ENCODE data around the gene C1QTNF5. TPM values are rescaled to one million over a fixed set of nuclear protein-coding genes. Genes with fewer than 3 reads are reported as not detected.

The C1QTNF5 gene
- total RNA-seq, 1 experiment from 2014 or later, result not detected

- H3K27me3 ChIP-seq, result no peaks in the 10 kb centered on the region
- no peak within 1 kb of the TSS for H3K4me3 ChIP-seq
- H3K9me3 ChIP-seq, result no peaks in the 10 kb centered on the region
- no peaks in the 10 kb centered on the region for H3K36me3 ChIP-seq
- DNase-seq, result no peak
Observed at GRCh38 chr11:119346605-119347004, 5.9 kb upstream of the C1QTNF5 start, which contains the start of gene MFRP. Gene MFRP, minus strand, starts transcription at chr11:119346705. Its CDS starts 192 bp downstream, at chr11:119346513.

DNA sequence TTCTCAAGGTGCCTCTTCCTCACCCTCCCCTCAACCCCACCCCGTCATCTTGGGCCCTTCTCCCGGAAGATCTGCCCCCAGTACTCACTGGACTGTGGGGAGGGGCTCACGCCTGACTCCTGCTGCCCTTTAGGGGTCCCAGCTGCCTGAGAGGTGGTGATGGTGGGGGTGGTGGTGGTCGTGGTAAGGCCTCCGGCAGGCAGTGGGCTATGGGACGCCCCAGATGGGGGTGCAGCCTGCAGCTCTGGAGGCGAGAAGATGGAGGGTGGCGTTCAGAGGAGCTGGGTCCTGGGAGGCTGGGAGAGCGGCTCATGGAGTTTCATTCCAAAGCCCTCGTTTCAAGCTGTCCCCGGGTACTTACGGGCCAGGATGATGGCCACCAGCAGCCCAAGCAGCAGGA lies 5.0 kb upstream of the C1QTNF5 start:
- Histone ChIP-seq H3K4me3 (no peak overlapping the region), H3K36me3 (no peaks in the 10 kb centered on the region), H3K9me3 (no peaks in the 10 kb centered on the region), H3K27me3 (no peaks in the 10 kb centered on the region)
- no peak for DNase-seq

- peak; percentile 71 for DNase-seq
- H3K9me3 ChIP-seq, result no peaks in the 10 kb centered on the region
- no peaks in the 10 kb centered on the region for H3K36me3 ChIP-seq
- no peaks in the 10 kb centered on the region for H3K27me3 ChIP-seq
- no peak overlapping the region for H3K4me3 ChIP-seq
Observed at GRCh38 chr11:119344291-119345010, 3.8 kb upstream of the C1QTNF5 start.

- Histone ChIP-seq H3K27me3 (no peaks in the 10 kb centered on the region), H3K4me3 (no peak overlapping the region), H3K9me3 (no peaks in the 10 kb centered on the region), H3K36me3 (no peaks in the 10 kb centered on the region)
- no peak for DNase-seq
Observed at GRCh38 chr11:119343726-119344125, 3.0 kb upstream of the C1QTNF5 start.

GRCh38 chr11:119342362-119343130 lies 1.9 kb upstream of the C1QTNF5 start:
- peaks cover 3% of the 10 kb centered on the region; the same call in 1 of the 2 replicates for H3K36me3 ChIP-seq
- H3K4me3 ChIP-seq, result no peak overlapping the region
- no peaks in the 10 kb centered on the region for H3K9me3 ChIP-seq
- H3K27me3 ChIP-seq, result no peaks in the 10 kb centered on the region
- DNase-seq, result no peak

DNA sequence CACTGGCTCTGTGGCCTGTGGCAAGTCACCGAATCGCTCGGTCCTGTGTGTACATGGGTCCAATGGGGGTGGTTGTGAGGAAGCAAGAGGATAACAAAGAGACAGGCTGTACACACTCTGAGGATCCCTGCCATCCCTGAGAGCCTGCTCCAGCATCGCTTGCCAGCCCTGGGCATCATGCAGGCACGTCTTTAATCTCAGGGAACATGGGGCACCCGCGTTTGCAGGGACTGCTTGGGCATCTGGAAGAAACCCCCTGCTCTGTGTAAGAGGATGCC lies 1.3 kb upstream of the C1QTNF5 start:
- Histone ChIP-seq H3K36me3 (peaks cover 8% of the 10 kb centered on the region), H3K9me3 (no peaks in the 10 kb centered on the region), H3K4me3 (no peak overlapping the region), H3K27me3 (no peaks in the 10 kb centered on the region)
- DNase-seq, result no peak

DNA sequence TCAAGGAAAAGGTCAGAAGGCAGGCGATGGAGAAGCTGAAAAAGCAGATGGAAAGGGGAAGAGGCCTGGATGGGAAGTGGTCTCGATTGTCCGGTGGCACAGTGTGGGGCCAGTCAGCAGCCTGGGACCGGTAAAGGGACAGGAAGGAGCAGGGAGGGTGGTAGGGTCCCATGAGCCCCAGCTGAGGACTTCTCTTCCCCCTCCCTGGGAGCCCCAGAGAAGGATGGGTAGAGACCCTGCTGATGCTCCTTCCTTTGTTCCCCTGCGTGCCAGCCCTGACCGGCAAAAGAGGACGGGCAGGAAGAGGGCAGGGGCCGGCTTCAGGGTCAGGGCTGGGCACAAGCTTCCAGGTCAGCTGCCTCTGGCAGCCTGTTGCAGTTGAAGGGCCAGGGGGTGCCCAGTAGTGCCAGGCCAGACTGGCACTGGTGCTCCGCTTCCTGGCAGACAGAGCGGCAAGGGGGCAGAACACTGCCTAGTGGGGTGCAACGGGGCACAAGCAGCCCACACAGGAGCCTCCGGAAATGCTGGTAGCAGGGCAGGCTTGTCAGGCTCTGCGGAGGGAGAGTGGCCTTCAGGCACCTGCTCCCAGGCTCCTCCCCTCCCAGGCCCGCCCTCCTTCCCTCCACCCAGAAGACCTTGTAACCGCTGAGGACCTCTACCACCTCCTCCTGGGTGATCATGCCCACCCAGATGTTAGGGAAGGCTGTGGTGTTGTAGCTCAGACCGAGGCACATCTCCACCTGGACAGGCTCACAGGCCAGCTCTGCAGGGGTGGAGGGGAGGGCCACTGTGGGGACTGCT lies 739 bp upstream of the C1QTNF5 start:
- Histone ChIP-seq H3K36me3 (peaks cover 13% of the 10 kb centered on the region), H3K9me3 (no peaks in the 10 kb centered on the region), H3K27me3 (no peaks in the 10 kb centered on the region), H3K4me3 (no peak overlapping the region)
- DNase-seq, result no peak

DNA sequence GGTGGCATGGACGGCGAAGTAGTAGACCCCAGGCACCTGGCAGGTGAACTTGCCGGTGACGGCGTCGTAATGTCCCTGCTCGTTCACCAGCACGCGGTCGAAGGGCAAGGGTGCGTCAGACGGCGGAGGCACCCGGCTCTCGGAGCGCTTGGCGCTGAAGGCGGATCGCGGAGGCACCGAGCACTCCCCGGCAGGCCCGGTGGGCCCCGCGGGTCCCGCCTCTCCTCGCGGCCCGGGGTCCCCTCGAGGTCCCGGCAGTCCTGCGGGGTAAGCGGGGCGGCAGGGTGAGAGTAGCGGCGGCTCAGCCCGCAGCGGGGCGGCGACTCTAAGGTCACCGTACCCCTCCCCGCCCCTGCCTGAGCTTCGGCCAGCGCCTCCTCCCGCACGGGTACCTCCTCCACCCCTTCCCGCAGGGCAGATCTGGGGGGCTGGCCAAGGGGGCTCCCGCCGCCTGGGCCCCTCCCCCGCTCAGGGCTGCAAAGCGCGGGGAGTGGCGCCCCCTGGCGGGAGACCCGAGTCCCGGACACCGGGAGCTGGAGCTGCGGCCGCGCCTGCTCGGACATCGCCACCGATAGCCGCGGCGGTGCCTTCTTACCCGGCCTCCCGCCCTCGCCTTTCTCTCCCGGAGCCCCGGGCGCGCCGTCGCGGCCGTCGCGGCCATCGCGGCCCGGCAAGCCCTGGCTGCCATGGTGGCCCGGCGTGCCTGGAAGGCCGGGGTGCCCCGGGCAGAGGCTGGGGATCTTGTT lies 921 bp downstream of the C1QTNF5 start:
- peak; percentile 42 for DNase-seq
- H3K36me3 ChIP-seq, result peaks cover 28% of the 10 kb centered on the region
- H3K27me3 ChIP-seq, result no peaks in the 10 kb centered on the region
- no peak overlapping the region for H3K4me3 ChIP-seq
- H3K9me3 ChIP-seq, result no peaks in the 10 kb centered on the region

- H3K36me3 ChIP-seq, result peaks cover 28% of the 10 kb centered on the region
- no peaks in the 10 kb centered on the region for H3K9me3 ChIP-seq
- H3K4me3 ChIP-seq, result no peak overlapping the region
- H3K27me3 ChIP-seq, result no peaks in the 10 kb centered on the region
- no peak for DNase-seq
Observed at GRCh38 chr11:119338965-119339588, 1.6 kb downstream of the C1QTNF5 start.

DNA sequence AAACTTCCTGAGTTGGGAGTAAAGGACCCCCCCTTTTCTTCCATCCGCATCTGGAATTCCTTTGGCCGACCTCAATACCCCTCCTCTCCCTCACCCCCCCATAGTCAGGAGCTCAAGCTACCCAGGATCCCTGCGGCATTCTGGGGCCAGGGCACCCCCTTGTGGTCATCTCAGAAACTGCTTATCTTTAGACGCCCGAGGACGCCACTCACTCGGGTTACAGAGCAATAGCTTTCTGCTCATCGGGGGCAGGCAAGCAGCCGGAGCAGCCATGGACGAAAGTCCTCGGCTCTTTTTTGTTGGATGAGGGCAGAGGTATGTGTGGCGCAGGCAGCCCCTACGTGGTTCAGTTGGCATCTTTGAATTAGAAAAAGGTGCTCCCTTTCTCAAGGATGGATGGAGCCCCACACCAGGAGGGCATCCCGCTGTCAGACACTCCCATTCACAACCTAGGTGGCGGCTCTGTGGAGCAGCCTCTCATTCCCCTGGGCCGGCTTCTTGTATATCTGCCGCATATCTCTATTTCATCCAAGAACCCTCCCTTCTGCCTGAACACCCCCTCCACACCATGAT lies 2.3 kb downstream of the C1QTNF5 start:
- no peaks in the 10 kb centered on the region for H3K9me3 ChIP-seq
- peaks cover 28% of the 10 kb centered on the region for H3K36me3 ChIP-seq
- 0 out of 2 replicates have a peak overlapping the region, but pooled peaks have one; percentile 17 for H3K4me3 ChIP-seq
- peak; percentile 67 for DNase-seq
- no peaks in the 10 kb centered on the region for H3K27me3 ChIP-seq

DNA sequence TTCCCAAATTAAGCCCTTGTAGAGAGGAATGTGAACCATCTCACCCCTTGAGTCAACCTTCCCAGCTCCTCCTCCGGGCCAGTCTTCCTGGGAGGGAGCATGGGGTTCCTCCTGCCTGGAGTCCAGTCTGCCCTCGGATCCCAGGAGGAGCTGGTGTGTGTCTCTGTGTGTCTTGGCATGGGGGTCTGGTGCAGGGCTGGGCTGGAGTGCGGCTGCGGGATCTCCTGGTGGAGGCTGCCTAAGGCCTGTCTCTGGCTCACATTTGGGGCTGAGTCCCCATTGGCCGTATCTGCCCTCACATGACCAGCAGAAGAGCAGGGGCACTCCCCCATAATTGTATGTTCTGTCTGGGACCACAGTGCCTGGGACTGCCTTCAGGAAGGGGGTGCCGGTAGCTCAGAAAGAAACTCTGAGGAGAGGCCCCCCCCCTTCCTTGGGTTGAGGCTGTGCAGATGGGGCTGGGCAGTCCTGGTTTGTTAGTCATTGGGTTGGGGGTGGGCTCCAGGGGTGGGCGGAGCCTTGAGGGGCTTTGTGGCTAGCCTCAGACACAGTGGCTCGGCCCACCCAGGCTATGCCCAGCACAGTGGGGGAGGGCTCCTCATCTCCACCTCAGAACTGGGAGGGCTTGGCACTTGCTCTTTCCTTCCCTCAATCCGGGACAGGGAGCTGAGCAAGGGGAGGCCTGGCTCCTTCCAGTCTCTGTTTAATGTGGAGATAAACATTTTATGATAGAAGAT lies 2.9 kb downstream of the C1QTNF5 start:
- peak overlapping the region; percentile 17 for H3K4me3 ChIP-seq
- no peaks in the 10 kb centered on the region for H3K27me3 ChIP-seq
- no peaks in the 10 kb centered on the region for H3K9me3 ChIP-seq
- peak; percentile 76 for DNase-seq
- H3K36me3 ChIP-seq, result peaks cover 28% of the 10 kb centered on the region

DNA sequence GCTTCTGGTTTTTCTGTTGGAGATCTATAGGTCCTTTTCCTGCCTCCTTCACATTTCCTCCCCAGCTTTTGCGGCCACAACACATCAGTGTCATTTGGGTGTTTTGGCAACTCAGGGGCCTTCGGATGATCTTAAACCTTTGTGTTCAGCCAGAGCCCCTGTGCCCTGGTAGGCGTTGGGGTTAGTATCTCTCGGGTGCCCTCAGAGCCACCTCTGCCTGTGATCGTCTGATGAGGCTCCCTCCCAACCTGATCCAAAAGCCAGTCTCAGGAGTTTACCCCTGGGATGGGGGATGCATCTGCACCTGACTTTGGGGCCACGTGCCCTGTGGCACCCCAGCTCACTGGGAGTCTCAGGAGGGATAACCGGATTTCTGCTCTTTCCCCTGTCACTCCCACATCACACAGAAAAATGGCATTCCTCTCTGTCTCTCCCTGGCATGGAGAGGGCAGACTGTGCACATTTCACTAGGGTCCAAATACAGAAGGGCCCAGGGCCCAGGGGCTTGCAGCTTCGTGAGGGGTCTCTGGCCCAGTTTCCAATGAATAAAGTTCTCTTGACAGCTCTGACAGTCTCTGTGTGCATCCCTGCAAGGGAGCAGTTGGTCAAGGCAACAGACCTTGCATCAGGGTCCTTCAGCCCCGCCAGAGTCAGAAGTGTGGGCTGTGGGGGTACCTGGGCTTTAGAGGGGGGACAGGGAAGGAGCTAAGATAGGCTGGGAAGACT lies 3.8 kb downstream of the C1QTNF5 start:
- H3K36me3 ChIP-seq, result peaks cover 28% of the 10 kb centered on the region
- H3K9me3 ChIP-seq, result no peaks in the 10 kb centered on the region
- H3K4me3 ChIP-seq, result peak overlapping the region; percentile 17
- H3K27me3 ChIP-seq, result no peaks in the 10 kb centered on the region
- no peak for DNase-seq

DNA sequence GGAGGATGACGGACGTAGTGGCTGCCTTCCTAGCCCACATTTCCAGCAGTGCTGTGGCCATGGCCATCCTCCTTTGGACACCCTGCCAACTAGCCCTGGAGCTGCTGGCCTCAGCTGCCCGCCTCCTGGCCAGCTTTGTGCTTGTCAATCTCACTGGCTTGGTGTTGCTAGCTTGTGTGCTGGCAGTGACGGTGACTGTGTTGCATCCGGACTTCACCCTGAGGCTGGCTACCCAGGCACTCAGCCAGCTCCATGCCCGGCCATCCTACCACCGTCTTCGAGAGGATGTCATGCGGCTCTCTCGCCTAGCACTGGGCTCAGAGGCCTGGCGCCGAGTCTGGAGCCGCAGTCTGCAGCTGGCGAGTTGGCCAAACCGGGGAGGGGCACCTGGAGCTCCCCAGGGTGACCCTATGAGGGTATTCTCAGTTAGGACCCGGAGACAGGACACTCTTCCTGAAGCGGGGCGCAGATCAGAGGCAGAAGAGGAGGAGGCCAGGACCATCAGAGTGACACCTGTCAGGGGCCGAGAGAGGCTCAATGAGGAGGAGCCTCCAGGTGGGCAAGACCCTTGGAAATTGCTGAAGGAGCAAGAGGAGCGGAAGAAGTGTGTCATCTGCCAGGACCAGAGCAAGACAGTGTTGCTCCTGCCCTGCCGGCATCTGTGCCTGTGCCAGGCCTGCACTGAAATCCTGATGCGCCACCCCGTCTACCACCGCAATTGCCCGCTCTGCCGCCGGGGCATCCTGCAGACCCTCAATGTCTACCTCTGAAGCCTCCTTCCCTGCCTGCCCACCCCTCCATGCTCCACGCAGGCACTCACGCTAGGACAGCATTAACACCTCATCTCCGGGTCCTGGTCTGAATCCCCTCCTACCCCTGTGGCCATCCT lies 4.8 kb downstream of the C1QTNF5 start:
- no peaks in the 10 kb centered on the region for H3K9me3 ChIP-seq
- H3K27me3 ChIP-seq, result no peaks in the 10 kb centered on the region
- peak; percentile 44 for DNase-seq
- peaks cover 28% of the 10 kb centered on the region for H3K36me3 ChIP-seq
- peak overlapping the region; percentile 87 for H3K4me3 ChIP-seq

- peaks cover 28% of the 10 kb centered on the region for H3K36me3 ChIP-seq
- DNase-seq, result no peak
- H3K27me3 ChIP-seq, result no peaks in the 10 kb centered on the region
- H3K4me3 ChIP-seq, result peak overlapping the region; percentile 87
- H3K9me3 ChIP-seq, result no peaks in the 10 kb centered on the region
Observed at GRCh38 chr11:119335091-119335654, 5.5 kb downstream of the C1QTNF5 start.
